HG02763 (cell line): ENCODE data around the gene SLC25A3.
A peak's percentile ranks its signal among the peaks of the same experiment; 100 is the strongest.
"Not testable (repeated sequence)": the region's sequence is repeated elsewhere in the genome, so short reads cannot be mapped to it uniquely, and the experiment has no call there.

Source experiments
- ATAC-seq: cut with Tn5 transposase; IDR thresholded peaks from one replicate; pipeline ENCODE4 v1.9.1; 2021; ENCODE audit warnings: mild to moderate bottlenecking, moderate library complexity; ENCODE audit not compliant: unreplicated experiment

The SLC25A3 gene

GRCh38 chr12:98593351-98594049 is at the start of gene SLC25A3:
Gene SLC25A3, plus strand, starts transcription at chr12:98593686. Its CDS starts 293 bp downstream, at chr12:98593979.
- ATAC-seq = peak; percentile 99

GRCh38 chr12:98543701-98544100 is 49.8 kb upstream of the SLC25A3 start:
- ATAC-seq = no peak

GRCh38 chr12:98544751-98545150 is 48.7 kb upstream of the SLC25A3 start:
- no peak for ATAC-seq

GRCh38 chr12:98549371-98550110 is 43.9 kb upstream of the SLC25A3 start:
- no peak for ATAC-seq

- no peak for ATAC-seq
Measured at GRCh38 chr12:98551787-98552186, 41.7 kb upstream of the SLC25A3 start.

- not testable (repeated sequence) for ATAC-seq
Measured at GRCh38 chr12:98558097-98558496, 35.4 kb upstream of the SLC25A3 start.

GRCh38 chr12:98559666-98560065 is 33.8 kb upstream of the SLC25A3 start:
- ATAC-seq = no peak

GRCh38 chr12:98561846-98562245 is 31.6 kb upstream of the SLC25A3 start:
- ATAC-seq = no peak

GRCh38 chr12:98572010-98572409 is 21.5 kb upstream of the SLC25A3 start:
- ATAC-seq = no peak

GRCh38 chr12:98574110-98574509 is 19.4 kb upstream of the SLC25A3 start:
- no peak for ATAC-seq

- no peak for ATAC-seq
Measured at GRCh38 chr12:98575013-98575412, 18.5 kb upstream of the SLC25A3 start.

- ATAC-seq = not testable (repeated sequence)
Measured at GRCh38 chr12:98576795-98577194, 16.7 kb upstream of the SLC25A3 start.

- no peak for ATAC-seq
Measured at GRCh38 chr12:98578392-98578791, 15.1 kb upstream of the SLC25A3 start.

- no peak for ATAC-seq
Measured at GRCh38 chr12:98578821-98579220, 14.7 kb upstream of the SLC25A3 start.

GRCh38 chr12:98579347-98579746 is 14.1 kb upstream of the SLC25A3 start:
- ATAC-seq = no peak

GRCh38 chr12:98579835-98580234 is 13.7 kb upstream of the SLC25A3 start:
- no peak for ATAC-seq

GRCh38 chr12:98580695-98581094 is 12.8 kb upstream of the SLC25A3 start:
- no peak for ATAC-seq

- no peak for ATAC-seq
Measured at GRCh38 chr12:98581101-98581500, 12.4 kb upstream of the SLC25A3 start.

GRCh38 chr12:98582093-98582492 is 11.4 kb upstream of the SLC25A3 start:
- no peak for ATAC-seq

- no peak for ATAC-seq
Measured at GRCh38 chr12:98587084-98587483, 6.4 kb upstream of the SLC25A3 start.

- no peak for ATAC-seq
Measured at GRCh38 chr12:98591209-98591608, 2.3 kb upstream of the SLC25A3 start.

- ATAC-seq = no peak
Measured at GRCh38 chr12:98592825-98593322, 612 bp upstream of the SLC25A3 start.
